HG03378 (cell line): Measurements from ENCODE around the gene C9orf50.

Experiments used
- ATAC-seq: cut with Tn5 transposase; IDR thresholded peaks from one replicate; pipeline ENCODE4 v1.9.1; 2021; ENCODE audit warnings: mild to moderate bottlenecking, moderate library complexity; ENCODE audit not compliant: unreplicated experiment

C9orf50 gene

DNA sequence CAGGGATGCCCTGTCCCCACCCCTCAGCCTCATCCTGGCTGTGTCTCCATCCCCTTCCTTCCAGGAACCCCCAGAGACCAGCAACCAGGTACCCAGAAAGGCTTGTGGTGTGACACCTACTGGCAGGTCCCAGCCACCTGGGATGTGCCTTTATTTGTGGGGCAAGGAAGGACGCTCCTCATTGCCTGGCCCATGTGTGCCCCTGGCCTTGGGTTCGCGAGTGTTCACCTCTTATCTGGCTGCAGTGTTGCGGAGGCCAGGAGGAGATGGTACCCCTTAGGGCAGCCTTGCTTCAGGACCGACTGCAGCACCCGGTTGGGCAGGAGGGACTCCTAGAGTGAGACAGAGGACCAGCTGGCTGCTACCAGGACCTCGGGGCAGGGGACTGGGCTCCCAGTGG, 8.8 kb downstream of the C9orf50 start:
- no peak for ATAC-seq

DNA sequence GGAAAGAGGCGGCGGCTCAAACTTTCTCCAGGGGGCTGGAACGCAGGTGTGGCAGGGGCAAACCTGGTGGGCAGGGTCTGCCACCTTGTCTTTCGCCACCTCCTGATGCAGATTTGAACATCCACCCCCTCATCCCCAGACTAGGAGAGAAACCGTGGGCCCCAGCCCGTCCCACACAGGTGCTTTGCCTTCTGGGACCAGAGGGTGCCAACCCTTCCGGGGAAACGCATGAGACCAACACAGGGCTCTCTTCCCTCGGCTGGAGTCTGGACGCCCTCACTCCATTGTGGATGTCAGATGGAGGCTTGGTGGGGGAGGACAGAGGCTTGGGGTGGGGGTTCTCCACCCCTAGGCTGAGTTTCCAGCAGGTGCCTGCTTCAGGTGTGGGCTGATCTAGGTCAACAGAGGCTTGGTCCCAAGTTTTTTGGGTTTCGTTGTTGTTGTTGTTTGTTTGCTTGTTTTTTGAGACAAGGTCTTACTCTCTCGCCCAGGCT, 9.5 kb downstream of the C9orf50 start:
- no peak for ATAC-seq

- no peak for ATAC-seq
Measured at GRCh38 chr9:129610473-129611306, 10.2 kb downstream of the C9orf50 start.

- ATAC-seq: no peak
Measured at GRCh38 chr9:129610213-129610472, 10.8 kb downstream of the C9orf50 start.

- ATAC-seq: no peak
Measured at GRCh38 chr9:129609486-129610212, 11.3 kb downstream of the C9orf50 start.

GRCh38 chr9:129608561-129609481, 12.1 kb downstream of the C9orf50 start:
- no peak for ATAC-seq

GRCh38 chr9:129607027-129607387, 13.9 kb downstream of the C9orf50 start:
- no peak for ATAC-seq

- no peak for ATAC-seq
Measured at GRCh38 chr9:129606161-129607026, 14.5 kb downstream of the C9orf50 start.

- ATAC-seq: no peak
Measured at GRCh38 chr9:129604766-129605163, 16.1 kb downstream of the C9orf50 start.

GRCh38 chr9:129604056-129604765, 16.7 kb downstream of the C9orf50 start:
- no peak for ATAC-seq

DNA sequence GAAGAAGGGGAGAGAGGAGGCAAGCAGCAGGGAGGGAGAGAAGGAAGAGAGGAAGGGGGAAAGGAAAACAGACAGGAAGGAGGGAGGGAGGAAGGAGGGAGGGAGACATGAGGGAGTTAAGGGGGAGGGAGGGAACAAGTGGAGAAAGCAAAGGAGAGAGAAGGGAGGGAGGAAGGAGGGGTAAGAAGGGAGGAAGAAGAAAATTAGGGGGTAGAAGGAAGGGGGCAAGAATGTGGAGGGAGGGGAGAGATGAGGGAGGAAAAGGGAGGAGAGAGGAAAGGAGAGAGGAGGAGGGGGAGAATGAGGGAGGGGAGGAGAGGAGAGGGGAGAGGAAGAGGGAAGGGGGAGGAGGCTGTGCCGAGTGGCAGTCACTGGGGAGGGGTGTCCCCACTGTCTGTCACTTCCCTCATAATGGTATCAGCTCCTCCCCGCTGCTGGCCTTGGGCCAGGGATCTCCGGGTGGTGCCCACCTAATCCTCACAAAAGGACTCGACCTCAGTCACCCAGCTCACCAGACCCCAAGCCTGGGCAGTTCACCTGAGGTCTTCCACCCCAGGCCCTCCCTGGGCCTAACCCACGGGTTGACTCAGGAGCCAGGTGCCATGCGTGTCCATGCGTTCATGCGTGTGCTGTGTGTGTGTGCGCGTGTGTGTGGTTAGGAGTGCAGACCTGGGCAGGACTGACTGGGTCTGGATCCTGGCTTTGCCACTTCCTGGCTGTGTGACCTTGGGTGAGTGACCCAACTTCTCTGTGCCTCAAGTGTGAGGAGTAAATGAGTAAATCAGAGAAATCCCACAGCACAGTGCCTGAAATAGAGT, 18.1 kb downstream of the C9orf50 start:
- no peak for ATAC-seq

DNA sequence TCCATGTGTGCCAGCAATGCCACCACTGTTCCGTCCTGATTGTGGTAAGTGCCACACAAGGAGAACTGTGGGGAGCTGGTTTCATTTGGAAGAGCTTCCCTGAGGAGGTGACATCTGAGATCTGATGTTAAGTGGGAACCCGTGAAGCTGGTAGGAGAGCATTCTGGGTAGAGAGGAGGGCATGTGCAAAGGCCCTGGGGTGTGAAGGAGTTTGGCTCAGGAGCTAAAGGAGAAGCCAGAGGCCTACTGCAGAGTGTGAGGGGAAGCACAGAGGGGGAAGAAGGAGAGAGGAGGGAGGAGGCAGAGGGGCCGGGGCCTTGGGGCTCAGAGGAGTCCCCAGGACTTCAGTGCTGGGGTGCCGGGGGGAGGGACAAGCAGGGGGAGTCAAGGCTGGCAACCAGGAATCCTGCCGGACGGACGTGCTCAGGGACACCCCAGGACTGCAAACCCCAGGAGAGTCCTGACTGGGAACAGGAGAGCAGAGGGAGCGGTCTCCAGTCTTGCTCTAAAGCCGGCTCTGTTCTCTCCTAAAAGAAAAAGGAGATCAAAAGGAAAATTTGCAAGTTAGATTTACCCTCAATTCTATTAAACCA, 19.7 kb downstream of the C9orf50 start:
- ATAC-seq: no peak

GRCh38 chr9:129598089-129598596, 22.8 kb downstream of the C9orf50 start:
- ATAC-seq: no peak

DNA sequence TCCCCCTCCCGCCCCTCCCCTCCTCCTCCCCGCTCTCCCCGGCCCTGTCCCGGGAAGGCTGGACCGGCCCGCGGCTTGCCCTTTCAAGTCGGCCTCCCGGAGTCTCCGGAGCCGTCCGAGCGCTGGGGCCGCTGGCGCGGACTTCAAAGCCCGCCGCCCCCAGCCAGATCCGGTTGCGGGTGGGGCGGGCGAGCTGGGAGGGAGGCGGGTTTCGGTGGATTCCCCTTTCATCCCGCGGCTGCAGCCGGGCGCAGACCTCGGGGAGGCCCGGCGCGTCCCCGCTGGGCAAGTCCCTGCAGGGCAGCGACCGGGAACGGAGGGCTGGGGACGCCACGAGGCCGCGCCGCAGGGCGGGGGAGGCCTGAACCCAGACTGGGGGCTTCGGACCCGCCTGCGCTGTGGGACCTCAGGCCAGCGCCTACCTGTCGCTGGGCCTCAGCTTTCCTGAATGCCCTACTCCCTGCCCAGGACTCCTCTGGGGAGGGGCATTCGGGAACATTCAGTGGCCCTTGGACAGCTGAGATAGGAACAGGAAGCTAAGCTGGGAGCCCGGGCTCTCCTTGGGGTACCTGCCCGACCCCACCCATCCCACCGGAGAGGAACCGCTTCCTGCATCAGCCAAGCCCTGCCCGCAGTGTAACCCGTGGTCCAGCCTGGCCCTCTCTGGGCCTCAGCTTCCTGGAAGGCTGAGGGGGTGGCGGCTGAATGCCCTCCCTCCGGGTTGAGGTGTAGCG, 23.4 kb downstream of the C9orf50 start:
- ATAC-seq: no peak

DNA sequence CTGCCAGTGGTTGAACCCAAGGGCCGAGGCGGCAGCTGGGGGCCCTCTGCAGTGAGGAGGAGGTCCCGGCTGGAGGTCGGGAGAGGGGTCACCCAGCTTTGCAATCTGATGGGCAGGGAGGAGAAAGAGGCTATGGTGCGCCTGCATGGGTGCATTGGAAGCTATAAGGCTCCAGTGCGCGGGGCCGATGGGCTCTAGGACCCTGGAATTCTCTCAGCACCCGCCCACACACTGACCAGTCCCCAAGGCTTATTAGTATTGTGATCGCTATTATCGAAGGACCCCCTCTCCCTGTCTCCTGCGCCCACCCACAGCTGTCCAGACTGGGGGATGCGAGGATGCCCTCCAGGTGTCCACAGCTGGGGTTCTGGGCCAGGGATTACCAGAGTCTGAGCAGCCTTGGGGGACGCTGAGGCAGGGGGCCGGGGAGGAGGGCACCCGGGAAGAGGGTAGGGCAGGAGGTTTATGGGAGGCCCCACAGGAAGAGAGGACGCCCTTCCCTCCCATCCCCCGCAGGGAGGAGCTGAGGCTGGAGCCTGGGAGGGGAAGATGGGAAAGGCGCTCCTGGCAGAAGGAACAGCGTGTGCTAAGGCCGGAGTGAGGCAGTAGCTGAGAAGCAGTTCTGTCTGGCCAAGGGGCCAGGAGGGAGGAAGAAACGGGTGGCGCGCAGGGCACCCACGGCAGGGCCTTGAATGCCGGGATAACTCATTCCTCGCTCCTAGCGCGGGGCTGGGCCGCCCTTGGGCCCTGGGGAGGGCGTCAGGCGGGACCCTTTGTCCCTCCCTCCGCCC, 24.2 kb downstream of the C9orf50 start:
- no peak for ATAC-seq

DNA sequence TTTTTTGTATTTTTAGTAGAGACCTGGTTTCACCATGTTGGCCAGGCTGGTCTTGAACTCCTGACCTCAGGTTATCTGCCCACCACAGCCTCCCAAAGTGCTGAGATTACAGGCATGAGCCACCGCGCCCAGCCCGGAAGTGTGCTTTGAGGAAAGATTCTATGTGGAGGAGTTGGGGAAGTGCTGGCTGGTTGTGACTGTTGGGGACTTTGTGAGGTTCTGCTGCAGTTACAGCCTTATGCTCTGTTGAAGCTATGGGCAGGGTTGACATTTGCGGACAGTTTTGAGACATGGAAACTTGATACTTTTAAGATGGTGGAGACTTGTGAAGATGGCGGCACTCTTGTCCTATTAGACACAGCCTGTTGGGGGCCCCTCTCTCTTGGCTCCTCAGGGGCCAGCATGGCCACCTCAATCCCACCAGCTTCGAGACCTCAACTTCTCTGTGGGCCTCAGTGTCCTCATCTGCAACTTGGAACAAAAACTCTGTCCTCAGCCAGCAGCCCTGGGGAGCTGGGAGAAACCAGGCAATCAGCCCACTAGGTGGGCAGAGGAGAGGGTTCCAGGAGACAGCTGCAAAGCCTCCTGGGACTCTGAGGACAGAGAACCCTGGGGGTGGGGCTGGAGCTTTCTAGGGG, 24.9 kb downstream of the C9orf50 start:
- no peak for ATAC-seq
